GF-D8 (cell line): ENCODE results near the gene COX19.
A peak's percentile ranks its signal among the peaks of the same experiment; 100 is the strongest.
"Not testable (repeated sequence)": the region's sequence is repeated elsewhere in the genome, so short reads cannot be mapped to it uniquely, and the experiment has no call there.

Source experiments
- DNase-seq: peaks from one replicate; lab custom pipeline; 2025; lab: John Stamatoyannopoulos, UW

The COX19 gene

DNA sequence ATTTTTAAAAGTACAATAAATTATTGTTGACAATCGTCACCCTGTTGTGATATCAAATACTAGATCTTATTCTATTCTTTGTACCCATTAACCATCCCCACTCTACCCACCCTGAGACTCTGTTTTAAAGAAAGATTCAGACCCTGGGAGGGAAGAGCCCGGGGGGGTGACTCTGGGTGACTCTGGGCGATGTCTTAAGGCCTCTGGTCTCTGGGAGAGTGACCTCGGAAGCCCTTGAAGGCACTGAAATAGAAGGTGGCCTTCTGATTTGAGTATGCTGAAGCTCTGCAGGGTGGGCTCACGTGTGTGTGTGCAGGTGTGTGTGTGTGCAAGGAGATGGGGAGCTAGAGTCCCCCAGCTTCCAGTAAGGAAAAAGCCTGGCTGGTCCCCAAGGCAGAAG, 30.6 kb downstream of the COX19 start:
- DNase-seq = no peak

DNA sequence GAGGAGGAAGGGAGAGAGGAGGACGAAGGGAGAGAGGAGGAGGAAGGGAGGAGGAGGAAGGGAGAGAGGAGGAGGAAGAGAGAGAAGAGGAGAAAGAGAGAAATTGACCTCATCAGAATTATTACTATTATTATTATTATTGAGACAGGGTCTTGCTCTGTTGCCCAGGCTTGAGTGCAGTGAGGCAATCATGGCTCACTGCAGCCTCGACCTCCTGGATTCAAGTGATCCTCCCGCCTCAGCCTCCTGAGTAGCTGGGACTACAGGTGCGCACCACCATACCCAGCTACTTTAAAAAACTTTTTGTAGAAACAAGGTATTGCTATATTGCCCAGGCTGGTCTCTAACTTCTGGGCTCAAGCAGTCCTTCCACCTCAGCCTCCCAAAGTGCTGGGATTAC, 31.6 kb downstream of the COX19 start:
- not testable (repeated sequence) for DNase-seq

DNA sequence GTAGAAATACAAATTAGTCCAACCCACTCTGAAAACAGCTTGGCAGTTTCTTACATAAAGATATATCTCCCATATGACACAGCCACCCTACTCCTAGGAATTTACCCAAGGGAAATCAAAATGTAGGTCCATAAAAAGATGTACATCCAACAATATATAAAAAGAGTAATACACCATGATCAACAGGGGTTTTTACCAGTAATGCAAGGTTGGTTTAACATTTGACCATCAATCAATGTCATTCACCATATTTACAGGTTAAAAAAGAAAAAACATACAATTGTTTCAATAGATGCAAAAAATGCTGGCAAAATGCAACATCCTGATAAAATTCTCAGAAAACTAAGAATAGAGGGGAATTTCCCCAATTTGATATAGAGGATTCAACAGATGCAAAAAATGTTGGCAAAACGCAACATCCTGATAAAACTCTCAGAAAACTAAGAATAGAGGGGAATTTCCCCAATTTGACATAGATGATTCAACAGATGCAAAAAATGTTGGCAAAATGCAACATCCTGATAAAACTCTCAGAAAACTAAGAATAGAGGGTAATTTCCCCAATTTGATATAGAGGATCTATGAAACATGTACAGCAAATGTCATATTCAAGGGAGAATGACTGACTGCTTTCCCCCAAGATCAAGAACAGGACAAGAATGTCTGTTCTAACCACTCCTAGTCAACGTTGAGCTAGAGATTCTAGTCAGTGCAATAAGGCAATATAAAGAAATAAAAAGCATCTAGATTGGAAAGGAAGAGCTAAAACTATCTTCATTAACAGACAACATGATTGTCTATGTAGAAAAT, 34.5 kb downstream of the COX19 start:
- DNase-seq = no peak

- no peak for DNase-seq
Measured at GRCh38 chr7:939843-940242, 35.5 kb downstream of the COX19 start.

DNA sequence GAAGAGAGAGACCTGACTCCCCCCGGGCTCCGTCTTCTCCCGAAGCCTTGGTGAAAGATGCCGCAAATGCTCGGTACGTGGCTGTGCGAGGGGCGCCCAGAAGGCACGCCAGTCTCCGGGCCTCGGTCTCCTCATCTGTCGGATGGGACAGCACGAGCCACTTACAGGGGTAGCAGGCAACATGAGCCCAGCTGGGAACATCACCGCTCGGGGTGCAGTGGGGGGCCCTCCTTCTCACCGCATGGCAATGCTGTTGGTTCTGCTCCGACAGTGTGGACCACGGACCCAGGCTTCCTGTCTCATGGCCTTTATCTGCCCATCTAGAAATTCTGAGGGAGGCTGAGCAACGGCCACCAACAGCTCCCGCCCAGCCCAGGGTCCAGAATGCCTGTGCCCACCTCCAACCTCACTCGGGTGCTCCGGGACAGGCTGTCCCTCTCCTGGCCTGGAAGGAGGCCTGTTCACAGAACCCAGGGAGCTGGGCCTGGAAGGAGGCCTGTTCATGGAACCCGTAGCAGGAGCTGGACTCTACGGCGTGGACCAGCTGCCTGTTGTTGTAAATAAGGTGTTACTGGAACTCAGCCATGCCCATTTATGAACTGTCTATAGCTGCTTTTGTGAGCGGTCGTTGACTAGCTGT, 36.7 kb downstream of the COX19 start:
- no peak for DNase-seq

- no peak for DNase-seq
Measured at GRCh38 chr7:937856-938484, 37.4 kb downstream of the COX19 start.

DNA sequence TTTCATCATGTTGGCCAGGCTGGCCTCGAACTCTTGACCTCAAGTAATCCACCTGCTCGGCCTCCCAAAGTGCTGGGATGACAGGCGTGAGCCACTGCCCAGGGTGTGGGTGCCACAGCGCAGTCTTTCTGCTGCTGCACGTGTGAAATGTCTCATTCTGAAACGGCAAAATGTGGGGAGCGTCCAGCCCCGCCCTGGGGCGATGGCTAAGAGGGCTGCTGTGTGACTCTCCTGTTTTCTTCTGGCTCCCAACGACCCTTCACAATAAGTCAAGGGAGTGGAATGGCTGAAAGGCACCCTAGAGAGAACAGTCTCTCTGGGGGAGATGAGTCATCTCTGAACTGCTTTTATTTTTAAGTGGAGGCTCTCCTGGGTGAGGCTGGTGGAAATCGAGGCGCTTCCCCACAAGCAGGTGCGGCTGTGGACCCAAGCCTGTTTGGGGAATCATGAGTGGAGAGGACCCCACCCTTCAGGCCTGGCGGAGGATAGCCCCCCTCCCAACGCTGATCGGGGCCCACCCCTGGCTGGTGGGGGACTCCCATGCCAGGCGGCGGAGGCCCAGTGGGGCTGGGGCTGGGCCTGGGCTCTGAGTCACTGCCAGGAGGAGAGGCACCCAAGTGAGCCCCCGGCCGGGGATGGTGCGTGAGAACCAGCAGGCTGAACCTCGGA, 38.8 kb downstream of the COX19 start:
- no peak for DNase-seq

- DNase-seq = no peak
Measured at GRCh38 chr7:935874-936385, 39.4 kb downstream of the COX19 start.

GRCh38 chr7:935164-935873, 40.0 kb downstream of the COX19 start:
- DNase-seq = no peak

GRCh38 chr7:934469-935163, 40.7 kb downstream of the COX19 start:
- DNase-seq = no peak

DNA sequence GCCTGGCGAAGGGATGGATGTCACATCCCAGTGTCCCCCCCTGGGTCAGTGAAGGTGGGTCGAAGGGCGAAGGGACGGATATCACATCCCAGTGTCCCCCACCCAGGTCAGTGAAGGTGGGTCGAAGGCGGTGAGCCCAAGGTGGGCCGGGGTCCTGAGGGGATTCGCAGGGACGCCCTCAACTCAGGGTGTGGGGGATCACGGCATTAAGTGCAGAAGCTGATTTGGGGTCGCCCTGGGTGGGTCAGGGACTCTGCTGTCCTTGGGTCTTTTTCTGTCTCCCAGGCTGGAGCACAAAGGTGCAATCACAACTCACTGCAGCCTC, 42.7 kb downstream of the COX19 start:
- DNase-seq = no peak

DNA sequence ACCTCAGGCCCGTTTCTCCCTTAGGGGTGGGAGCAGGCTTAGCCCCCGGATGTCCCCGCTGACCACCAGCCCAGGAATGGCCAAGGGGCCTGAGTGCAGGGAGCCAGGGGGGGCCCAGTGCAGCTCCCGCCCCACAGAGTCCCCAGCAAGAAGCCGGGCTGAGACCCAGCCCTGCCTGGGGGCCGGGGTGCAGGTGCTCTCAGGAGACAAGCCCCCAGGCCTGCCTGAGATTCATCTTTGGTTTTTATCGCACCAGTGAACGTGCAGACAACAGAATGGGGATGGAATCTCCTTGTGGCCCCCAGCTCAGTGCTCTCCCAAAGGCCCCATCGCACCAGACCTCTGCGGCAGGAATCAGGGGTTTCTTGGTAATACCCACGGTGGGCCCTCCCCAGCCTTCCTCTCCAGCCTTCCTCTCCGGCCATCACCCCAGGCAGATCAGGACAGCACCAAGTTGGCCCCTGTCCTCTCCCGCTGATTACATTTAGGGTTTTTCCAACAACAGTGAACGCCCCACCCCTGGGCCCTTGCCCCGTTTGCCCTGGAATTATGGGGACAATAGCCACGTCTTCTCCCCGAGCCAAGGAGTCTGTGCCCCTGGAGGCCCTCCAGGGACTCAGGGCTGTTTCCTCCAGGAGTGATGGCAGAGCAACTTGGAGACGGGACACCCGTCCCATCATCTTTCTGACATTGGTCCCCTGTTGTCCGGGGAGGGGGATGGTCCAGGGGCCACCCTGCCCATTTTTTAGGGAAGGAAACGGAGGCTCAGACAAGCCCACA, 43.3 kb downstream of the COX19 start:
- DNase-seq = no peak

DNA sequence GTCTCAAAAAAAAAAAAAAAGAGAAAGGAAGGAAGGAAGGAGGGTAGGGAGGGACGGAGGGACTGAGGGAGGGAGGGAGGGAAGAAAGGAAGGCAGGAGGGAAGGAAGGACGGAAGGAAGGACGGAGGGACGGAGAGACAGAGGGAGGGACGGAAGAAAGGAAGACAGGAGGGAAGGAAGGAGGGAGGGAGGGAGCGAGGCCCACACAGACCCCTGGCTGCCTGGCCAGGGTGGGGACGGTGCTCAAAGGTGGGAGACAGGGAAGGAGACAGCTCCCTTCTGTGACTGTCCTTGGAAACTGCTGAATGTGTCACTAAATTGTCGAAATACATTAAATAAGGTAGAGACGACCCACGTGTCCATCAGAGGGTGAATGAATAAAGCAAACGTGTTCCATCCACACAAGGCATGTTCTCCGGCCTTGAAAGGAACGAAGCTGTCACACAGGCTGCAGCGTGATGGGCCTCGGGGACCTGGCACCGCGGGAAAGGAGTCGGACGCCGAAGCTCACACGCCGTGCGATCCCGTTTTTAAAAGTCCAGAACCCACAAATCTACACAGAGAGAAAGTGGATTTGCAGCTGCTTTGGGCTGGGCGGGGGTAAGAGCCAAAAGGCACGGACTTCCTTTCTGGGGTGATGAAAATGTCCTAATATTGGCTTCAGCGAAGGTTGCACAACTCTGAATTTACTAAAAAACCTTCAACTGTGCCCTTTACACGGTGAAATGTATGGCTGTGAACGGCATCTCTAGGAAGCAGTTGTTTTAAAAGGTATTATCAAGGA, 44.2 kb downstream of the COX19 start:
- DNase-seq = peak; percentile 65

DNA sequence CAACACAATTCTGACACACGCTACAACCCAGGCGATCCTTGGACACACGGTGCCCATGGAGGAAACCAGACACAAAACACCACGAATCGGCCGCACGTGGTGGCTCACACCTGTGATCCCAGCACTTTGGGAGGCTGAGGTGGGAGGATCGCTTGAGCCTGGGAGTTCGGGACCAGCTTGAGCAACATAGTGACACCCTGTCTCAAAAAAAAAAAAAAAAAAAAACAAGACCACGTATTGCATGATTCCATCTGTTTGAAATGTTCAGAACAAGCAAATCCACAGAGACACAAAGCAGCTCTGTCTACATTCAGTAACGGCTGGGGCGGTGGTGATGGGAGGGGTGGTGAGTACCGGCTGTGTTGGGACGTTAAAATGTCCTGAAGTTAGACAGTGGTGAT, 46.0 kb downstream of the COX19 start:
- DNase-seq = no peak

GRCh38 chr7:927031-927671, 48.2 kb downstream of the COX19 start:
- DNase-seq = no peak

DNA sequence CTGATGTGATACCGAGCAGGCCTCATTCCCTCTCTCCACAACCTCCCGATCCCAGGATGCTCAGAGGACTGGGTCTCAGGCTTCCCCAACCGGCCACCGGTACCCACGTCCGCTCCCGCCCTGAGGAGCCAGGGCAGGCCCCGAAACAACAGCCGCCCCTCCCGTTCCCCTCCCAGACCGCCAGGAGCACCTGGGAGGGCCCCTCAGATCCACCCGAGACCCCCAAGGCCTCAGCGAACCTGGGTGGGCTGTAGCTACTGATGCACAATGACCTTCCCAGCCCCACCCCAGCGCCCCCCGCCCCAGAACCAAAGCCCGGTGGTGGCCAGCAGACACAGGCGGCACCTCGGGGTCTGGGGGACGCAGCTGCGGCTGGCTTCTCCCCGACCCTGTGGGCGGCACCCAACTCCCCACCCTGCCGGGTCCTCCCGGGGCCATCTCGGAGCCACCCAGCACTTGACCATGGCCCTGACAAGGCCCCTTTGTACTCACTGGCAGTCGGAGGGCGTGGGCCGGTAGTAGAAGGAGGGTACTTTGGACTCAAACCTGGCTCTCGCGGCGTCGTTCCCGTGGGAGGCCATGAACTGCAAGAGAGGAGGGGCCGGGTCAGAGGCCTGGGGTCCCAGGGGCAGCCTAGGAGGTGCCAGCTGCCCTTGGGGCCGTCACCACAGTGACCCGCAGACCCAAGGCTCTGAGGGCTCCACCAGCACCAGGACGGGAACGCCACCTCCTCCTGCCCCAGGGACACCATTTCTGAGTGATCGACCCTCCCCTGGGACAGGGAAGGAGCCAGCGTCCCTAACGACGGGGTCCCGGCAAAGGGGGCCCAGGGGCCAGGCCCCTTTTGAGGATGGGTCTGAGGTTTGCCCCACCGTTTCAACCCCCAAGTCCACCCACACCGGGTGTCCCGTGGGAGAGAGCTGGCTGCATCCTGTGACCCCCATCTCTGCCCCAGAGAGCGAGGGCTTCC, 49.0 kb downstream of the COX19 start:
- no peak for DNase-seq

DNA sequence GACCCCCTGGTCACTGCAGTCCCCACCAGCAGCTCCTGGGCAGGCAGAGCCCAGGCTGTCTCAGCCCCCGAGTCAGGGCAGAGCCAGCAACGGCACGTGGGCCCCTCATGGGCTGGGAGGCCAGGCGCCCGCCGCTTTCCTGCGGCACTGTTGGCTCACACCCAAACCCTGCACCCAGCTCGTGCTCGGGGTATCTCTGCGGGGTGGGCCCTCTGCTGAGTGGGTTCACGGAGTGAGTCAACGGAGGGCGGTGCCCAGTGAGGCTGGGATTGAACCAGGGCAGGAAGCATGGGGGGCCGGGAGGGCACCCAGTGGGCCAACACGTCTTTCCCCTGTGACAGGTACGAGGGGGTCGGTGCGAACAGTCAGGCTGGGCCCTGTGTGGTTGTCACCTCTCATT, 49.7 kb downstream of the COX19 start:
- no peak for DNase-seq
